Ovary (tissue), 9 donors: ENCODE data around the gene PODNL1. TPM values are rescaled to one million over a fixed set of nuclear protein-coding genes. Genes with fewer than 3 reads are reported as not detected.

Experiments
- DNase-seq, 5 donors: peaks; one replicate each; pipeline ENCODE4 v3.0.0-alpha.2; 2019 to 2020
- H3K27ac ChIP-seq, 2 donors: fragments of 200-600 bp; one replicate each; pipeline versions ENCODE4 v1.5.1 to v1.8.0; 2019 to 2022
- H3K27me3 ChIP-seq: fragments of 200-600 bp; one replicate; pipeline ENCODE4 v1.8.0; 2022
- H3K36me3 ChIP-seq: fragments of 200-600 bp; sonication (generic); one replicate; pipeline ENCODE4 v1.5.1; 2019
- H3K4me1 ChIP-seq: one replicate; pipeline ENCODE4 v1.8.1; 2013; ENCODE audit warnings: mild to moderate bottlenecking, moderate library complexity; ENCODE audit not compliant: insufficient read depth
- H3K4me3 ChIP-seq: fragments of 200-600 bp; sonication (generic); one replicate; pipeline ENCODE4 v1.5.1; 2017
- H3K9me3 ChIP-seq, 2 donors: fragments of 200-600 bp in 1 of 2; sonication (generic) in 1 of 2; one replicate each; pipeline versions ENCODE4 v1.5.1 to v1.8.1; 2013 to 2019; ENCODE audit warnings: mild to moderate bottlenecking in 1 of 2, moderate library complexity in 1 of 2
- CTCF ChIP-seq, 3 donors: fragments of 450-650 bp in 2 of 3; fragments of 200-600 bp in 1 of 3; IDR thresholded peaks; one replicate each; pipeline versions ENCODE4 v1.5.1 to v1.8.0; 2016 to 2022; ENCODE audit warnings: antibody characterized with exemption in 3 of 3, mild to moderate bottlenecking in 1 of 3
- EP300 ChIP-seq: sonication (generic); formaldehyde crosslinking; IDR thresholded peaks from one replicate; pipeline ENCODE4 v1.6.1; 2017; ENCODE audit warnings: antibody characterized with exemption
- POLR2A ChIP-seq: fragments of 450-650 bp; IDR thresholded peaks from one replicate; pipeline ENCODE4 v1.6.1; 2017; ENCODE audit warnings: antibody characterized with exemption, mild to moderate bottlenecking, moderate library complexity
- WGBS, 3 donors: extraction: QIAGEN DNeasy Blood & Tissue Kit in 1 of 3; methylation state at CpG; one replicate each; pipeline versions ENCODE4 v1.1.5 to v1.1.7; 2013 to 2017; 5-methylcytosine and 5-hydroxymethylcytosine counted together
- intact Hi-C, 4 donors: fragments of 100-400 bp; cut with DNase I; formaldehyde crosslinking; loops; one replicate each; pipeline versions ENCODE4 v1.11.0 to v1.15.1; 2022 to 2023
- polyA plus RNA-seq, 2 donors: library from polyadenylated mRNA; stranded (reverse); fragments of 200-250 nt in 1 of 2; fragments of 350-450 nt in 1 of 2; fragmentation: Illumina TruSeq in 1 of 2; extraction: RNeasy Lipid Tissue Mini Kit (QIAGEN cat#74804) in 1 of 2; gene quantifications; one replicate each; pipeline ENCODE4 v1.2.3, GENCODE V29; 2013 to 2014
- total RNA-seq, 7 donors: library from RNA; depleted of rRNA in 2 of 7; stranded (reverse); fragments of >200 nt in 2 of 7; fragmentation: NEBNext Ultra II Directional in 3 of 7; extraction: Animal tissue kit (Norgen Biotek cat#: 25700) in 3 of 7; gene quantifications; one replicate each; pipeline versions ENCODE4 v1.1.0 to v1.2.4, GENCODE V29; 2016 to 2023
- donor health status: DM: no; HTN: no; CAD: no; lungs with moderate emphysema.
- donor health status: DM: no; HTN: no; CAD: no.
- donor health status: Bipolar disorder and iron deficiency.
- donor health status: DM: yes; HTN: yes; CAD: no.
- donor health status: DM: no; HTN: no; CAD: no.
- donor health status: DM: yes; HTN: yes; CAD: no.

Gene PODNL1
- total and polyA plus RNA-seq, 9 donors: 0.48 to 3.8 (median 1.4) TPM

DNA sequence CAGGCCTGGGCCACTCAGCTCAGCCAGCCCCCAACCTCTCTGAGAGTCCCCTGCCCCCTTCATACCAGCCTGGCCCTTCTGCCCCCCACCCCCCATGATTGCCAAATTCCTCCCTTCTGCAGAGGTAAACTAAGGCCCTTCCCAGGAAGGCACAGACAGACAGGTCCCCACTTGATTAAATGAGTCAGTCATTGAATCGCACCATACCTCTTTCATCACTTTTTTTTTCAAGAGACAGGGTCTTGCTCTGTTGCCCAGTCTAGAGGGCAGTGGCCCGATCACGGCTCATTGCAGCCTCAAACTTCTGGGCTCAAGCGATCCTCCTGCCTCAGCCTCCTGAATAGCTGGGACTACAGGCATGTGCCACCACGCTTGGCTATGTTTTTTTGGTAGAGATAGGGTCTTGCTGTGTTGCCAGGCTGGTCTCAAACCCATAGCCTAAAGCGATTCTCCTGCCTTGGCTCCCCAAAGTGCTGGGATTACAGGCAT, 6.0 kb downstream of the PODNL1 start:
- 91 to 97% (median 92%) methylated on average over 6 of the region's 6 CpGs for WGBS, 3 donors
- intact Hi-C loops: no loop called here
- no peak overlapping the region for H3K27ac ChIP-seq

DNA sequence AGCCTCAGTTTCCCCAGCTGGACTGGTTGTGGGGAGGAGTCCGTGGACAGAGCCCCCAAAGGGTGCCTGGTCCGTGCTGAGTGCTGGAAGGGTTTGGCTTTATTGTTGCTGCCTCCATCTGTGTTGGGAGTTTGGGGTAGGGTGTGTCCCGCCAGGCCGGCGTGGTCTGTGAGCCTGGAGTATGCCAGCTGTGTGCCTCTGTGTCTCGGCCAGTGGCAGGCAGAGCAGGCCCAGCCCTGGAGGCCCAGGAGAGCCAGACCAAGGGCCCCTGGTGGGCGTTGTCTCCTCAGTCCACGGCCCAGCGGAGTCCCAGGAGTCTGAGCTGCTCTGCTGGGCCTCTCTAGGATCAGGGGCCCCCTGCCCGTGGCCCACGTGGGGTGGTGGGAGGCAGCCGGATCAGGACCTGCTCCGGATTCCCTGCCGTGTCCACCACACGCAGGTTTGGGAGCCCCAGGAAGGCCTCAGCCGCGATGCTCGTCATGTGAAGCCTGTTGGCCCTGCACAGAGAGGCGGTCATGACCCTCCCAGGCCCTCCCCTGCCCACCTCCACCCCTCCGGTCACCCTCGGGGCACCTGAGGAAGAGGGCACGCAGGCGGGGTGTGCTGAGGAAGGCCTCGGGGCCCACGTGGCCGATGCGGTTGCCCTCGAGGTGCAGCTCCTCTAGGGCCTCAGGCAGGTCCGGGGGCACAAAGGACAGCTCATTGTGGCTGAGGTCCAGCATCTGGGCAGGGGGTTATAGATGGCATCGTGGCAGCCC, 6.6 kb downstream of the PODNL1 start:
- WGBS, 3 donors: 78 to 83% (median 79%) methylated on average over 25 to 30 of the region's 30 CpGs
- TF ChIP-seq EP300 (no peak), CTCF (IDR thresholded peaks at IDR 0.05) (no peak), POLR2A (no peak)

More for the DNA sequence above, 6.0 kb downstream of the PODNL1 start:
- no peaks in the 10 kb centered on the region for H3K9me3 ChIP-seq
- no peak for DNase-seq
- no peak overlapping the region for H3K4me3 ChIP-seq
- H3K27me3 ChIP-seq: no peaks in the 10 kb centered on the region
- H3K4me1 ChIP-seq: no peaks in the 10 kb centered on the region
- no peaks in the 10 kb centered on the region for H3K36me3 ChIP-seq
- TF ChIP-seq POLR2A (no peak), CTCF (IDR thresholded peaks at IDR 0.05) (no peak), EP300 (no peak)

GRCh38 chr19:13930402-13930801, 7.8 kb downstream of the PODNL1 start:
- intact Hi-C loops: no loop called here
- H3K4me3 ChIP-seq: no peak overlapping the region
- H3K27ac ChIP-seq: no peak overlapping the region
- no peak for DNase-seq
- WGBS, 3 donors: 79 to 86% (median 82%) methylated on average over 17 of the region's 17 CpGs
- no peaks in the 10 kb centered on the region for H3K27me3 ChIP-seq
- TF ChIP-seq POLR2A (no peak), CTCF (IDR thresholded peaks at IDR 0.05) (no peak), EP300 (no peak)
- H3K4me1 ChIP-seq: no peaks in the 10 kb centered on the region
- no peaks in the 10 kb centered on the region for H3K36me3 ChIP-seq
- H3K9me3 ChIP-seq: no peaks in the 10 kb centered on the region

More for the DNA sequence above, 6.6 kb downstream of the PODNL1 start:
- H3K27ac ChIP-seq: no peak overlapping the region
- H3K4me1 ChIP-seq: no peaks in the 10 kb centered on the region
- intact Hi-C loops: no loop called here
- H3K4me3 ChIP-seq: no peak overlapping the region
- no peaks in the 10 kb centered on the region for H3K9me3 ChIP-seq
- H3K36me3 ChIP-seq: no peaks in the 10 kb centered on the region
- H3K27me3 ChIP-seq: no peaks in the 10 kb centered on the region
- DNase-seq: no peak

DNA sequence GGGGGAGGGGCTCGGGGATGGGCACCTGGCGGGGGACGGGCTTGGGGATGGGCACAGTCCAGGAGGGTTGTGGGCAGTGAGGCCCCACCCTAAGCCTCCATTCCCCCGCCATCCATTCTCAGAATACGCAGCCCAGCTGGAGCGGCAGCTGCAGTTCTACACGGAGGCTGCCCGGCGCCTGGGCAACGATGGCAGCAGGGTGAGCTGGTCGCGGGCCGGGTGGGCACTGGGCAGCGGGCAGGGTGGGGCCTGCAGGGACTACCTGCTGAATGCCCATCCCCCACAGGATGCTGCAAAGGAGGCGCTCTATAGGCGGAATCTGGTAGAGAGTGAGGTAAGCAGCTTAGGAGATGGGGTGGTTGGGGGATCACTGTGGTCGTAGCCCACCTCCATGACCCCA, 8.3 kb downstream of the PODNL1 start:
- 78 to 83% (median 82%) methylated on average over 16 to 17 of the region's 17 CpGs for WGBS, 3 donors
- H3K4me1 ChIP-seq: no peaks in the 10 kb centered on the region
- H3K4me3 ChIP-seq: no peak overlapping the region
- no peak for DNase-seq
- H3K36me3 ChIP-seq: no peaks in the 10 kb centered on the region
- no peaks in the 10 kb centered on the region for H3K9me3 ChIP-seq
- no peak overlapping the region for H3K27ac ChIP-seq
- intact Hi-C loops: no loop called here
- H3K27me3 ChIP-seq: no peaks in the 10 kb centered on the region
- TF ChIP-seq EP300: no peak
- TF ChIP-seq POLR2A: no peak
- TF ChIP-seq CTCF (IDR thresholded peaks at IDR 0.05): no peak
